DOHH2 (cell line): ENCODE data around the gene COBLL1.

Experiments
- CTCF ChIP-seq: fragments of 200-600 bp; sonication (generic); IDR thresholded peaks from one replicate; pipeline ENCODE4 v1.5.1; 2014; ENCODE audit warnings: antibody characterized with exemption, mild to moderate bottlenecking, low read depth, low read length; ENCODE audit not compliant: poor library complexity, severe bottlenecking
- EZH2phosphoT487 ChIP-seq: fragments of 200-600 bp; sonication (generic); IDR thresholded peaks from 2 replicates; pipeline ENCODE4 v1.6.1; 2017; ENCODE audit warnings: borderline replicate concordance, mild to moderate bottlenecking, antibody characterized with exemption, low read length, moderate library complexity, mixed read lengths

- TF ChIP-seq CTCF (no peak), EZH2phosphoT487 (no peak)
Measured at GRCh38 chr2:164778723-164779122, 62.9 kb downstream of the COBLL1 start.
